ENCODE data around the gene PLCH1.

PLCH1 gene

GRCh38 chr3:155602307-155602706, 142.6 kb downstream of the PLCH1 start:
- TF ChIP-seq REST (IDR thresholded peaks at IDR 0.05; ENCODE audit: insufficient read depth in 1 of 2, low read depth in 2 of 2, low read length in 2 of 2) (no peak), SIN3A (IDR thresholded peaks at IDR 0.05; ENCODE audit: borderline replicate concordance, insufficient read depth, low read length) (no peak), POLR2AphosphoS5 (IDR thresholded peaks at IDR 0.05; ENCODE audit: low read depth, low read length) (no peak), FOXP2 (optimal IDR thresholded peaks at IDR 0.05; ENCODE audit: borderline replicate concordance, extremely low read depth, extremely low read length, insufficient read depth) (no peak), TAF1 (IDR thresholded peaks at IDR 0.05; ENCODE audit: borderline replicate concordance, insufficient read depth, low read length) (no peak)

GRCh38 chr3:155598671-155599070, 146.2 kb downstream of the PLCH1 start:
- no peak for TF ChIP-seq POLR2AphosphoS5 (IDR thresholded peaks at IDR 0.05; ENCODE audit: low read depth, low read length)

- TF ChIP-seq SIN3A (IDR thresholded peaks at IDR 0.05; ENCODE audit: borderline replicate concordance, insufficient read depth, low read length): no peak
- TF ChIP-seq TAF1 (IDR thresholded peaks at IDR 0.05; ENCODE audit: borderline replicate concordance, insufficient read depth, low read length): no peak
Measured at GRCh38 chr3:155596615-155597014, 148.3 kb downstream of the PLCH1 start.

GRCh38 chr3:155595371-155595770, 149.5 kb downstream of the PLCH1 start:
- TF ChIP-seq FOXP2 (optimal IDR thresholded peaks at IDR 0.05; ENCODE audit: borderline replicate concordance, extremely low read depth, extremely low read length, insufficient read depth) (no peak), SIN3A (IDR thresholded peaks at IDR 0.05; ENCODE audit: borderline replicate concordance, insufficient read depth, low read length) (no peak), POLR2AphosphoS5 (IDR thresholded peaks at IDR 0.05; ENCODE audit: low read depth, low read length) (no peak)

GRCh38 chr3:155594526-155595187, 150.2 kb downstream of the PLCH1 start:
- TF ChIP-seq SIN3A (IDR thresholded peaks at IDR 0.05; ENCODE audit: borderline replicate concordance, insufficient read depth, low read length) (no peak), POLR2AphosphoS5 (IDR thresholded peaks at IDR 0.05; ENCODE audit: low read depth, low read length) (no peak), FOXP2 (optimal IDR thresholded peaks at IDR 0.05; ENCODE audit: borderline replicate concordance, extremely low read depth, extremely low read length, insufficient read depth) (no peak), REST (IDR thresholded peaks at IDR 0.05; ENCODE audit: insufficient read depth in 1 of 2, low read depth in 2 of 2, low read length in 2 of 2) (no peak), TAF1 (IDR thresholded peaks at IDR 0.05; ENCODE audit: borderline replicate concordance, insufficient read depth, low read length) (no peak)

- no peak for TF ChIP-seq POLR2AphosphoS5 (IDR thresholded peaks at IDR 0.05; ENCODE audit: low read depth, low read length)
- no peak for TF ChIP-seq SIN3A (IDR thresholded peaks at IDR 0.05; ENCODE audit: borderline replicate concordance, insufficient read depth, low read length)
- no peak for TF ChIP-seq REST (IDR thresholded peaks at IDR 0.05; ENCODE audit: insufficient read depth in 1 of 2, low read depth in 2 of 2, low read length in 2 of 2)
- no peak for TF ChIP-seq FOXP2 (optimal IDR thresholded peaks at IDR 0.05; ENCODE audit: borderline replicate concordance, extremely low read depth, extremely low read length, insufficient read depth)
- no peak for TF ChIP-seq TAF1 (IDR thresholded peaks at IDR 0.05; ENCODE audit: borderline replicate concordance, insufficient read depth, low read length)
Measured at GRCh38 chr3:155587581-155587980, 157.3 kb downstream of the PLCH1 start.

- TF ChIP-seq SIN3A (IDR thresholded peaks at IDR 0.05; ENCODE audit: borderline replicate concordance, insufficient read depth, low read length) (no peak), TAF1 (IDR thresholded peaks at IDR 0.05; ENCODE audit: borderline replicate concordance, insufficient read depth, low read length) (no peak), POLR2AphosphoS5 (IDR thresholded peaks at IDR 0.05; ENCODE audit: low read depth, low read length) (no peak), REST (IDR thresholded peaks at IDR 0.05; ENCODE audit: insufficient read depth in 1 of 2, low read depth in 2 of 2, low read length in 2 of 2) (no peak), FOXP2 (optimal IDR thresholded peaks at IDR 0.05; ENCODE audit: borderline replicate concordance, extremely low read depth, extremely low read length, insufficient read depth) (no peak)
Measured at GRCh38 chr3:155585384-155585783, 159.5 kb downstream of the PLCH1 start.
